ENCODE data around the gene JAK1. TPM values are rescaled to one million over a fixed set of nuclear protein-coding genes. Genes with fewer than 3 reads are reported as not detected.

Gene JAK1
- total RNA-seq, 1 experiment from 2014 or later, result 44.1 TPM

DNA sequence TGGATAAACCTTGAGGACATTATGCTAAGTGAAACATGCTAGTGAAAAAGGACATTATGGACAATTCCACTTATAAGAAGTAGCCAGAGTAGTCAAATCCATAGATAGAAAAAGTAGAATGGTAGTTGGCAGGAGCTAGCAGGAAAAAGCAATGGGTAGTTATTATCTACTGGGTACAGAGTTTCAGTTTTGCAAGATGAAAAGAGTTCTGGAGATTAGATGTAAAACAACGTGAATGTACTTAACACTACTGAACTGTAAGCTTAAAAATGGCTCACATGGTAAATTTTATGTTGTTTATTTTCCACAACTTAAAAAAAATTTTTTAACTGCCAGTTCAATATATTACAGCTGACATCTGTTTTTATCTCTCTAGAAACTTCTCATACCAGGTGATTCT, 19.4 kb downstream of the JAK1 start:
- CTCF ChIA-PET, result no interaction called here
- Histone ChIP-seq H3K9ac (ENCODE audit: low read length) (no peak overlapping the region), H3K36me3 (ENCODE audit: low read depth, low read length) (no peaks in the 10 kb centered on the region), H3K79me2 (ENCODE audit: low read length) (peaks cover 61% of the 10 kb centered on the region), H2AFZ (ENCODE audit: low read length) (no peak overlapping the region), H3K4me2 (ENCODE audit: low read length) (no peak overlapping the region), H3F3A (ENCODE audit: low read length, unreplicated experiment) (no peaks in the 10 kb centered on the region), H3K9me2 (replicated peaks; ENCODE audit: low read length) (no peaks in the 10 kb centered on the region), H3K27ac (ENCODE audit: low read length) (no peak overlapping the region), H4K20me1 (ENCODE audit: low read length) (peaks cover 14% of the 10 kb centered on the region; the same call in 1 of the 2 replicates), H3K27me3 (ENCODE audit: low read length) (no peaks in the 10 kb centered on the region), H3K9me3 (ENCODE audit: low read length) (no peaks in the 10 kb centered on the region), H3K4me1 (ENCODE audit: insufficient read depth, low read length) (peaks cover 5% of the 10 kb centered on the region), H3K4me3 (ENCODE audit: low read length) (no peak overlapping the region)
- no peak for TF ChIP-seq EZH2 (IDR thresholded peaks at IDR 0.05; ENCODE audit: low read length, unreplicated experiment)
- no peak for TF ChIP-seq EZH2phosphoT487 (IDR thresholded peaks at IDR 0.05; ENCODE audit: borderline replicate concordance, low read length)
- TF ChIP-seq, protein P1, sequence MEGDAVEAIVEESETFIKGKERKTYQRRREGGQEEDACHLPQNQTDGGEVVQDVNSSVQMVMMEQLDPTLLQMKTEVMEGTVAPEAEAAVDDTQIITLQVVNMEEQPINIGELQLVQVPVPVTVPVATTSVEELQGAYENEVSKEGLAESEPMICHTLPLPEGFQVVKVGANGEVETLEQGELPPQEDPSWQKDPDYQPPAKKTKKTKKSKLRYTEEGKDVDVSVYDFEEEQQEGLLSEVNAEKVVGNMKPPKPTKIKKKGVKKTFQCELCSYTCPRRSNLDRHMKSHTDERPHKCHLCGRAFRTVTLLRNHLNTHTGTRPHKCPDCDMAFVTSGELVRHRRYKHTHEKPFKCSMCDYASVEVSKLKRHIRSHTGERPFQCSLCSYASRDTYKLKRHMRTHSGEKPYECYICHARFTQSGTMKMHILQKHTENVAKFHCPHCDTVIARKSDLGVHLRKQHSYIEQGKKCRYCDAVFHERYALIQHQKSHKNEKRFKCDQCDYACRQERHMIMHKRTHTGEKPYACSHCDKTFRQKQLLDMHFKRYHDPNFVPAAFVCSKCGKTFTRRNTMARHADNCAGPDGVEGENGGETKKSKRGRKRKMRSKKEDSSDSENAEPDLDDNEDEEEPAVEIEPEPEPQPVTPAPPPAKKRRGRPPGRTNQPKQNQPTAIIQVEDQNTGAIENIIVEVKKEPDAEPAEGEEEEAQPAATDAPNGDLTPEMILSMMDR (conservative IDR thresholded peaks at IDR 0.05; ENCODE audit: low read depth, low read length), result no peak
- no peak for ATAC-seq
- intact Hi-C loops (cut with micrococcal nuclease), result no loop called here
- no TSS peak for BruUV-seq (replicated peaks)
- POLR2A ChIA-PET (ENCODE audit: unreplicated experiment), result interaction anchor here (0.6 to 0.7 kb wide), 2 partner anchors 20 to 396 kb away, joined by 3 to 5 read pairs; partner anchors contain the start of gene JAK1
- DNase-seq, result no peak

DNA sequence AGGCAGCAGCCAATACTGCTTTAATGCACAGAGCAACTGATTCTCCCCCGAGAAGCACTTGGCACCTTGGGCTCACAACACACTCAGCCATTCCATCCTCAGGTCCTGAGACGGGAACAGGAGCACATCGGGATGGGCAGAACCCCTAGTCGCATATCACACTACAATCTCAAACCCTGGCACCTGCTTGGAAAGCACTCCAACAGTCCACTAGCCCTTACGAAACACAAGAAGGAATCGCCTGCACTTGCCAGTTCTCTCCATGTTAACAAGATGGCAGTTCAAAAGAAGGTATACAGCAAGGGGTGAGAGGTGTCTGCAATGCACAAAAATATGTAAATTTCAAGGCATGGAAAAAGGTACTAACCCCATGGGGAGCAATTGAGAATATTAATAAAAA, 21.4 kb downstream of the JAK1 start:
- peaks cover 5% of the 10 kb centered on the region for H3K4me1 ChIP-seq (ENCODE audit: insufficient read depth, low read length)
- POLR2A ChIA-PET (ENCODE audit: unreplicated experiment), result no interaction called here

DNA sequence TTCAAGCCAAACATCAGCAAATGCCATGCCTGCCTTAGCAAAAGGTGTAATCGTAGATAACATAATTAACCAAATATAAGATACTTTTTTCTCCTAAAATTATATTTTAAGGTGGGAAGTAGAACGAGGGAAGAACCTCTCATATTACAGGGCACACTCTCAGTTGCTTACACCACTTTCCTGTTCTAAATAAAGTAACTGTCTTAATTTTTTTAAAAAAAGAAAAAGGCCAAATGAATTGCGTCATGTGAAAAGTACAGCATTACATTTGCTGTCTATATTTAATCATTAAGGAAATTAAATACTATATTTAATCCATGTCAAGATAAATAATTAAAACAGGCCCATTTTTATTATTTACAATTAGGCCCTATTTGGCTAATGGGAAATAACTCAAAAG, 23.7 kb downstream of the JAK1 start:
- Histone ChIP-seq H3K4me2 (ENCODE audit: low read length) (no peak overlapping the region), H3K27me3 (ENCODE audit: low read length) (no peaks in the 10 kb centered on the region), H3K9me2 (replicated peaks; ENCODE audit: low read length) (no peaks in the 10 kb centered on the region), H4K20me1 (ENCODE audit: low read length) (no peaks in the 10 kb centered on the region), H3K4me1 (ENCODE audit: insufficient read depth, low read length) (no peaks in the 10 kb centered on the region), H3F3A (ENCODE audit: low read length, unreplicated experiment) (no peaks in the 10 kb centered on the region), H2AFZ (ENCODE audit: low read length) (no peak overlapping the region), H3K9me3 (ENCODE audit: low read length) (no peaks in the 10 kb centered on the region), H3K36me3 (ENCODE audit: low read depth, low read length) (no peaks in the 10 kb centered on the region), H3K4me3 (ENCODE audit: low read length) (no peak overlapping the region), H3K9ac (ENCODE audit: low read length) (no peak overlapping the region), H3K27ac (ENCODE audit: low read length) (no peak overlapping the region), H3K79me2 (ENCODE audit: low read length) (peaks cover 54% of the 10 kb centered on the region)
- ChIA-PET POLR2A (ENCODE audit: unreplicated experiment) (no interaction called here), CTCF (no interaction called here)
- intact Hi-C loops (cut with micrococcal nuclease), result no loop called here
- BruUV-seq (replicated peaks), result no TSS peak
- TF ChIP-seq EZH2phosphoT487 (IDR thresholded peaks at IDR 0.05; ENCODE audit: borderline replicate concordance, low read length) (no peak), EZH2 (IDR thresholded peaks at IDR 0.05; ENCODE audit: low read length, unreplicated experiment) (no peak)
- TF ChIP-seq, protein P1 (conservative IDR thresholded peaks at IDR 0.05; ENCODE audit: low read depth, low read length), result no peak
- ATAC-seq (no peak), DNase-seq (no peak)

More for the DNA sequence above, 21.4 kb downstream of the JAK1 start:
- TF ChIP-seq EZH2 (IDR thresholded peaks at IDR 0.05; ENCODE audit: low read length, unreplicated experiment) (no peak), EZH2phosphoT487 (IDR thresholded peaks at IDR 0.05; ENCODE audit: borderline replicate concordance, low read length) (no peak)
- TF ChIP-seq, protein P1 (conservative IDR thresholded peaks at IDR 0.05; ENCODE audit: low read depth, low read length), result no peak
- Histone ChIP-seq H3K79me2 (ENCODE audit: low read length) (peaks cover 63% of the 10 kb centered on the region), H3K36me3 (ENCODE audit: low read depth, low read length) (no peaks in the 10 kb centered on the region), H4K20me1 (ENCODE audit: low read length) (peaks cover 14% of the 10 kb centered on the region; the same call in 1 of the 2 replicates), H3K4me3 (ENCODE audit: low read length) (no peak overlapping the region), H2AFZ (ENCODE audit: low read length) (no peak overlapping the region), H3K27ac (ENCODE audit: low read length) (no peak overlapping the region), H3K9ac (ENCODE audit: low read length) (no peak overlapping the region), H3K9me2 (replicated peaks; ENCODE audit: low read length) (no peaks in the 10 kb centered on the region), H3K9me3 (ENCODE audit: low read length) (no peaks in the 10 kb centered on the region), H3K4me2 (ENCODE audit: low read length) (no peak overlapping the region), H3K27me3 (ENCODE audit: low read length) (no peaks in the 10 kb centered on the region), H3F3A (ENCODE audit: low read length, unreplicated experiment) (no peaks in the 10 kb centered on the region)
- CTCF ChIA-PET, result no interaction called here
- ATAC-seq (no peak), DNase-seq (no peak)
- no TSS peak for BruUV-seq (replicated peaks)
- intact Hi-C loops (cut with micrococcal nuclease), result no loop called here

Data from PC-3 (cell line).